Neural progenitor cell (in vitro differentiated cells): Measurements from ENCODE around the gene HPCA. TPM values are rescaled to one million over a fixed set of nuclear protein-coding genes. Genes with fewer than 3 reads are reported as not detected.

Experiments
- DNase-seq: peaks from one replicate; pipeline ENCODE4 v3.0.0-alpha.2; 2016; ENCODE audit warnings: low spot score
- H2AFZ ChIP-seq: fragments of 200-600 bp; sonication (generic); replicated peaks from 2 replicates; pipeline ENCODE4 v1.6.1; 2016; ENCODE audit warnings: antibody characterized with exemption
- H3F3A ChIP-seq: fragments of 200-600 bp; sonication (generic); 2 replicates; pipeline ENCODE4 v1.6.1; 2016; ENCODE audit warnings: antibody characterized with exemption, low read depth
- H3K27ac ChIP-seq: fragments of 200-600 bp; sonication (generic); 2 replicates; pipeline ENCODE4 v1.5.1; 2016; ENCODE audit warnings: mild to moderate bottlenecking
- H3K27me3 ChIP-seq: fragments of 200-600 bp; sonication (generic); 2 replicates; pipeline ENCODE4 v1.6.1; 2016; ENCODE audit warnings: mild to moderate bottlenecking, moderate library complexity
- H3K36me3 ChIP-seq: fragments of 200-600 bp; sonication (generic); 2 replicates; pipeline ENCODE4 v1.5.1; 2016
- H3K4me1 ChIP-seq: fragments of 200-600 bp; sonication (generic); 2 replicates; pipeline ENCODE4 v1.6.1; 2016; ENCODE audit warnings: mixed run types
- H3K4me2 ChIP-seq: fragments of 200-600 bp; sonication (generic); 2 replicates; pipeline ENCODE4 v1.6.1; 2016
- H3K4me3 ChIP-seq: fragments of 200-600 bp; sonication (generic); 2 replicates; pipeline ENCODE4 v1.5.1; 2016
- H3K79me2 ChIP-seq: fragments of 200-600 bp; sonication (generic); 2 replicates; pipeline ENCODE4 v1.6.1; 2016; ENCODE audit warnings: low read depth
- H3K9ac ChIP-seq: fragments of 200-600 bp; sonication (generic); 2 replicates; pipeline ENCODE4 v1.6.1; 2016
- H3K9me3 ChIP-seq: fragments of 200-600 bp; sonication (generic); 2 replicates; pipeline ENCODE4 v1.5.1; 2016; ENCODE audit warnings: low read depth
- H4K20me1 ChIP-seq: fragments of 200-600 bp; sonication (generic); 2 replicates; pipeline ENCODE4 v1.6.1; 2016; ENCODE audit warnings: low read depth
- H3K27ac Mint-ChIP-seq: 3 replicates; pipeline ENCODE4 v1.8.0; 2021; ENCODE audit warnings: mixed read lengths
- H3K27me3 Mint-ChIP-seq: 2 replicates; pipeline ENCODE4 v1.8.0; 2022; ENCODE audit warnings: low read depth, mild to moderate bottlenecking, inconsistent platforms, moderate library complexity, mixed read lengths; ENCODE audit not compliant: insufficient read depth
- H3K36me3 Mint-ChIP-seq: 3 replicates; pipeline ENCODE4 v1.8.0; 2021; ENCODE audit warnings: mixed read lengths
- H3K4me1 Mint-ChIP-seq: 3 replicates; pipeline ENCODE4 v1.8.0; 2021; ENCODE audit warnings: mixed read lengths
- H3K4me3 Mint-ChIP-seq: 3 replicates; pipeline ENCODE4 v1.8.0; 2021; ENCODE audit warnings: mild to moderate bottlenecking, moderate library complexity, mixed read lengths
- H3K9me3 Mint-ChIP-seq: 3 replicates; pipeline ENCODE4 v1.8.0; 2020; ENCODE audit warnings: mixed read lengths
- EZH2 ChIP-seq: fragments of 200-600 bp; sonication (generic); IDR thresholded peaks from 2 replicates; pipeline ENCODE4 v1.6.1; 2017; ENCODE audit warnings: antibody characterized with exemption, mild to moderate bottlenecking, moderate library complexity
- EZH2phosphoT487 ChIP-seq: fragments of 200-600 bp; sonication (generic); IDR thresholded peaks from 2 replicates; pipeline ENCODE4 v1.6.1; 2017; ENCODE audit warnings: antibody characterized with exemption
- total RNA-seq: library from RNA; depleted of rRNA; stranded (reverse); fragments of >200 nt; gene quantifications from 2 replicates; pipeline ENCODE4 v1.2.3, GENCODE V29; 2015; ENCODE audit warnings: low replicate concordance
- TF ChIP-seq, protein P1 (sequence below): fragments of 200-600 bp; sonication (generic); IDR thresholded peaks from 2 replicates; pipeline ENCODE4 v1.5.1; 2017; ENCODE audit warnings: antibody characterized with exemption, mild to moderate bottlenecking

Gene HPCA
- total RNA-seq, 1 donor from 2014 or later: not detected

DNA sequence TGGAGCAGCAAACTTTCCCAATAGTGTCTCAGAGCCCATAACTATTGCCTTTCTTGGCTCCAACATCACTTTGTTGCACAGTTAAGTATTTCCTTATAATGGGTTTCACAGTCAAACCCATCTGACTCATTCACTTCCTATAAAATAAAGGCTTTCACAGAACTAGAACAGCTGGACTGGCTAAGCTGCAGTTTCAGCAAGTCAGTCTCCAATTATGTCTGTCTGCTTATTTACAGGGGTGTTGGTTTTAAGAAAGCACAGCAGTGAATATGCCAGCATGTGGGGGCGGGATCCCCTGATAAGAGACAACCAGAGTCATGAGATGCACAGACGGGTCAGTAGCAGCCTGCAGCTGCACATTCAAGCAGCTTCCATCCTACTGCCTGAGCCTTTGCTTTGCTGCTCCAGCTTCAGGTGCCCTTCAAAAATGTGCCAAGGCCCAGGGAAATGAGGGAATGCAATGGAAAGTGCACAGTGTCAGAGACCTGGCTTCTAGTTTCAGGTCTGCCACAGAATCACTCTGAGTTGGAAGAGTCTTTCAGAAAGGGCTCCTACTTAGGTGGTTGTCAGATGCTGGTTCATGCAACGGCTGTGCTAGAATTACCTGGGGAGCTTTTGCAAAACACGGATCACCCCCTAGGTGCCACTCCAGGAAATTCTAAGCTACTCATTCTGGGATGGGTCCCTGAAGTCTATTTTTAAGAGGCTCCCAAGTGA lies 53.5 kb downstream of the HPCA start:
- Histone ChIP-seq H3K79me2 (no peaks in the 10 kb centered on the region), H2AFZ (no peak overlapping the region), H3K9ac (no peak overlapping the region), H3F3A (no peaks in the 10 kb centered on the region), H3K4me2 (no peak overlapping the region), H3K27ac (no peak overlapping the region), H3K36me3 (no peaks in the 10 kb centered on the region), H3K4me1 (no peaks in the 10 kb centered on the region), H3K27me3 (no peaks in the 10 kb centered on the region), H3K9me3 (no peaks in the 10 kb centered on the region), H4K20me1 (no peaks in the 10 kb centered on the region), H3K4me3 (no peak overlapping the region)
- H3K36me3 Mint-ChIP-seq: peaks cover 18% of the 10 kb centered on the region
- no peak overlapping the region for H3K27ac Mint-ChIP-seq
- TF ChIP-seq, protein P1, sequence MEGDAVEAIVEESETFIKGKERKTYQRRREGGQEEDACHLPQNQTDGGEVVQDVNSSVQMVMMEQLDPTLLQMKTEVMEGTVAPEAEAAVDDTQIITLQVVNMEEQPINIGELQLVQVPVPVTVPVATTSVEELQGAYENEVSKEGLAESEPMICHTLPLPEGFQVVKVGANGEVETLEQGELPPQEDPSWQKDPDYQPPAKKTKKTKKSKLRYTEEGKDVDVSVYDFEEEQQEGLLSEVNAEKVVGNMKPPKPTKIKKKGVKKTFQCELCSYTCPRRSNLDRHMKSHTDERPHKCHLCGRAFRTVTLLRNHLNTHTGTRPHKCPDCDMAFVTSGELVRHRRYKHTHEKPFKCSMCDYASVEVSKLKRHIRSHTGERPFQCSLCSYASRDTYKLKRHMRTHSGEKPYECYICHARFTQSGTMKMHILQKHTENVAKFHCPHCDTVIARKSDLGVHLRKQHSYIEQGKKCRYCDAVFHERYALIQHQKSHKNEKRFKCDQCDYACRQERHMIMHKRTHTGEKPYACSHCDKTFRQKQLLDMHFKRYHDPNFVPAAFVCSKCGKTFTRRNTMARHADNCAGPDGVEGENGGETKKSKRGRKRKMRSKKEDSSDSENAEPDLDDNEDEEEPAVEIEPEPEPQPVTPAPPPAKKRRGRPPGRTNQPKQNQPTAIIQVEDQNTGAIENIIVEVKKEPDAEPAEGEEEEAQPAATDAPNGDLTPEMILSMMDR: no peak
- TF ChIP-seq EZH2phosphoT487 (no peak), EZH2 (no peak)
- no peaks in the 10 kb centered on the region for H3K9me3 Mint-ChIP-seq
- no peaks in the 10 kb centered on the region for H3K27me3 Mint-ChIP-seq
- H3K4me3 Mint-ChIP-seq: no peak overlapping the region
- H3K4me1 Mint-ChIP-seq: no peaks in the 10 kb centered on the region
- no peak for DNase-seq

DNA sequence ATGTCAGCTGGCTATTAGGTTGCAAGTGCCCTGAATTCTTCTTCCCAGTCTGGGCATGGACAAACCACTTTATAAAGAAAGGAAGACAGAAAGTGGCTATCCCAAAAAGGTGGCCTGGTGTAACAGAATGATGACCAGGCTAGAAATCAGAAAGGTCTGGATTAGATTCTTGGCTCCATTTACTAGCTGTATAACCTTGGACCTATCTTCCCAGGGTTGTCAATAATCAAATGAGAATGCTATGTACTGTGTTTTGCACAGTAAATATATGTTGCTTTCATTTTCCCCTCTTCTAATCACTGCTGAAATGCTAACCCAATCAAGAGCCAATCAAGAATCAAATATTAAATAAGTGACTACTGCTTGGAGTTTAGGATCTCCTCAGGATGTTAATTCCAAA lies 57.9 kb downstream of the HPCA start:
- Histone ChIP-seq H2AFZ (no peak overlapping the region), H3K36me3 (no peaks in the 10 kb centered on the region), H3K9me3 (no peaks in the 10 kb centered on the region), H3K27ac (no peak overlapping the region), H3K79me2 (no peaks in the 10 kb centered on the region), H3K4me1 (no peaks in the 10 kb centered on the region), H4K20me1 (no peaks in the 10 kb centered on the region), H3K27me3 (no peaks in the 10 kb centered on the region), H3K4me2 (no peak overlapping the region), H3F3A (no peaks in the 10 kb centered on the region), H3K9ac (no peak overlapping the region), H3K4me3 (no peak overlapping the region)
- Mint-ChIP-seq H3K9me3 (no peaks in the 10 kb centered on the region), H3K4me3 (no peak overlapping the region), H3K27me3 (no peaks in the 10 kb centered on the region), H3K4me1 (no peaks in the 10 kb centered on the region), H3K36me3 (peaks cover 15% of the 10 kb centered on the region), H3K27ac (no peak overlapping the region)
- no peak for DNase-seq
- TF ChIP-seq EZH2 (no peak), EZH2phosphoT487 (no peak)
- TF ChIP-seq, protein P1: no peak

Other genes starting within 250 kb of the HPCA start
- 55.1 and 59.8 TPM in 2 replicates for gene ZBTB8OS, start 235.9 kb upstream of the HPCA start, total RNA-seq
- gene RBBP4, start 235.3 kb upstream of the HPCA start, total RNA-seq: 440 and 474 TPM in 2 replicates
- not detected in 2 replicates for gene SYNC, start 183.7 kb upstream of the HPCA start, total RNA-seq
- gene YARS1, start 69.1 kb upstream of the HPCA start, total RNA-seq: 38.2 and 61.5 TPM in 2 replicates
- gene S100PBP, start 68.8 kb upstream of the HPCA start, total RNA-seq: 72.9 and 107 TPM in 2 replicates
- 9.6 and 21.4 TPM in 2 replicates for gene FNDC5, start 15.6 kb upstream of the HPCA start, total RNA-seq
- 13.5 and 14.5 TPM in 2 replicates for gene TMEM54, start 14.9 kb downstream of the HPCA start, total RNA-seq
- 11.5 and 14.2 TPM in 2 replicates for gene RNF19B, start 78.3 kb downstream of the HPCA start, total RNA-seq
- gene AK2, start 150.4 kb downstream of the HPCA start, total RNA-seq: 85.5 and 128 TPM in 2 replicates
- gene AZIN2, start 194.7 kb downstream of the HPCA start, total RNA-seq: 1.3 and 5.8 TPM in 2 replicates